HG02981 (cell line): Measurements from ENCODE around the gene MKRN2.
A peak's percentile ranks its signal among the peaks of the same experiment; 100 is the strongest.

ENCODE experiments used
- ATAC-seq: cut with Tn5 transposase; IDR thresholded peaks from one replicate; pipeline ENCODE4 v1.9.1; 2021; ENCODE audit warnings: mild to moderate bottlenecking, moderate library complexity; ENCODE audit not compliant: unreplicated experiment

The MKRN2 gene

DNA sequence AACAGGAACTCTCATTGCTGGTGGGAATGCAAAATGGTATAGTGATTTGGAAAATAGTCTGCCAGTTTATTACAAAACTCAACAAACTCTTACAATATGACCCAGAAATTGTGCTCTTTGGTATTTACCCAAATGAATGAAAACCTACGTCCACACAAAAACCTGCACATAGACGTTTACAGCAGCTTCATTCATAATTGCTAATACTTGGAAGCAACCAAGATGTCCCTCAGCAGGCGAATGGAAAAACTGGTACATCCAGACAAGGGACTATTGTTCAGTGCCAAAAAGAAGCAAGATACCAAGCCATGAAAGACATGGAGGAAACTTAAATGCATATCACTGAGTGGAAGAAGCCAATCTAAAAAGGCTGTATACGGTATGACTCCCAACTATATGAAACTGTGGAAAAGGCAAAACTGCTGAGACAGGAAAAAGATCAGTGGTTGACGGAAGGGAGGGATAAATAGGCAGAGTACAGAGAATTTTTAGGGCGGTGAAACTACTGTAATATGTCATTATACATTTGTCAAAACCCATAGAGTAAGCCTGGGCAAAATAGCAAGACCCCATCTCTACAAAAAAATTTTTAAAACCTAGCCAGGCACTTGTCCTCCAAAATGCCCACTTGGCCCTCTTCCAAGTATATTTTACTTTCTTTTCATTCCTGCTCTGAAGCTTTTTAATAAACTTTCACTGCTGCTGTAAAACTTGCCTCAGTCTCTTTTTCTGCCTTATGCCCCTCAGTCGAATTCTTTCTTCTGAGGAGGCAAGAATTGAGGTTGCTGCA is 6.7 kb upstream of the MKRN2 start:
- no peak for ATAC-seq

DNA sequence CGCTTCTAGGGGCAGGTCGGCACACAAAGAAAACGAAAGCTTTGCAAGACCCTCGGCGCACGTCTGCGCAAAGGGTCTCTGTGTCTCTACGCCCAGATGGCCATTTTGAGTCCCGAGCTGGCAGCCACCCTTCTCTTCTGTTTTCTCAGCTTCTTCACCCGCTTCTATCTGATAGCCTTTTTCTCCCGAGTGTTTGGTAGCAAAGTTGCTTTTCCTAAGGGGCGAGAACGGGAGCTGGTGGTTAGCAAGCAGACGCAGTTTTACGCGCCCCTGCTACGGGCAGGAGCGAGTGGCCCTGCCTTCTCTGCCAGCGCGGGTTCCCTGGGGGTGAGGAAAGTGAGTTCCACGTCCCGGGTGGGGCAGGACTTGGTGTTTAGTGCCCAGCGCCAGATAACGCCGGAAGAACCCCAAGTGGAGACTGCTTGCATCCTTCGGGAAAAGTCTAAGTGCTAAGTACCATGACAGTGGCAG is 2.9 kb upstream of the MKRN2 start:
- no peak for ATAC-seq

DNA sequence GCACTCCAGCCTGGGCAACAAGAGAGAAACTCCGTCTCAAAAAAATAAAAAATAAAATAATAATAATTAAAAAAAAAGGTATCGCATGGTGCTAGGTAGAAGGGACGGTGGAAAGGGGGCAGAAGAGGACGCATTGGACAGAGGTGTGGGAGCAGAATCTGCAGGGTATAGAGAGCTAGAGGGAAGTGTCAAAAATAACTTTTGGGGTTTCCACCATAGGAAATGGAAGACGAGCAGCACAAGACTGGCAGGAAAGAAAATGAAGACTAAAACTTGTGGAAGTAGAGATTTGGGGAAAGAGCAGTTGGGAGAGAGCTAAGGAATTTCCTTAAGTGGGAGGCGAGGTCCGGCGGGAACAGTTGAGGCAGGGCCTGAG is 585 bp upstream of the MKRN2 start:
- no peak for ATAC-seq

DNA sequence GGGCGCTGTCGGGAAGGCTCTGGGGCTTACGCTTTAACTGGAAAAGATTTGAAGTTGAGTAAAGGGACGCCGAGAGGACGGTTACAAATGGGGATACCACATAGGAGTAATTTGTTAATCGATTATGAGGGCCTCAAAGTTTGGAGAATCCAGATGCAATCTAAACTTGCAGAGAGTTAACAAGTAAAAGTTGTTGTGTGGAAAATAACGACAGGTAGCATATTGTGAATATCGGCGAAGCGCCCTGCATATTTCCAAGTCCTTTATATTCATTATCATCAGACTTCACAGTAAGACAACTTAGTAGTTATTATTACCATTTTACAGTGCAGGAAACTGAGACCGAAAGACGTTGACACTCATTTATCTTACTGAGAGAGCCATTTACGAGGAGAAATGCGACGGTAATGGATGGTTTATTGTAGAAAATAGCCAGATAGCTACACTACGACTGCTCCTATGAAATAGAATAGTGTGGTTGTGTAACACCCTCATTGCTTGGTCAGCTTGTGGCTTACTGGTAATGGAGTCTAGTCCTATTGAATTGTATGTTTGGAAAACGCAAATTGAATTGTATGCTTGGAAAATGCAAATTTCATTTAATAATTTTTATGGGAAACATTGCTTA is 700 bp downstream of the MKRN2 start:
- no peak for ATAC-seq

DNA sequence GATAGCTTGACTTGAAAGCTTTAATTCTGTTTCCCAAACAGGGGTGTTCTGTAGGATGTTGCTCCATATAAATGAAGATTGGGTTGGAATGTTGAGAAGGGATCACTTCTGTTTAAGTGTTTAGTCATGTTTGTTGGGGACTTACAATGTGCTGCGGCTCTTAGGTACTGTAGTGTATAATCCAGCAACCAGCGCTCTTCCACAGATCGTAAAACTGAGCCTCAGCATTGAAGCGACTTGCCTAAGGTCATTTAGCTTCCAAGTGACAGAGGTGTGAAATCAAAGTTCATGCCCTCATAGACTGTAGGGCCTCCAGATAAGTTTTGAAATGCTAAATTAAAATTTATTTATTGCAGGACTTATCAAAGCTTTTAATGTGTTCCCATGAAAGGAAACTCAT is 1.8 kb downstream of the MKRN2 start:
- ATAC-seq: no peak

DNA sequence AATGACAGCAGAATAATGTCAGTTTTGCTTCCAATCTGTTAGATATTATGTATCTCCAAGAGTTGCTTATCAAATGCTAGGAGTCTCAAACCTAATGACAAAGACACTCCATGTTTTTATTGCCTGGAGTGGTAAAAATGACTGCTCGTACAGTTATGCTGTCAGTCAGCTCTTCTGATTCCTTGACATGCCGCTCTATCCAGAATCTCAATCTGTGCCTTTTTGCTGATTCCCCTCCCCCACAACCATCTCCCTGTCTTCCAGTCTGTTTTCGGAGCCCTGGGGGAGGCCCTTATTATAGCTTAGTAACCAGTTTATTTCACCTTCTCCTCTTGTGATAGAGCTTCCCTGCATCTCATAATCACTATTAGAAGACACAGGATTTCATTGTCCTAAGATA is 2.6 kb downstream of the MKRN2 start:
- no peak for ATAC-seq

DNA sequence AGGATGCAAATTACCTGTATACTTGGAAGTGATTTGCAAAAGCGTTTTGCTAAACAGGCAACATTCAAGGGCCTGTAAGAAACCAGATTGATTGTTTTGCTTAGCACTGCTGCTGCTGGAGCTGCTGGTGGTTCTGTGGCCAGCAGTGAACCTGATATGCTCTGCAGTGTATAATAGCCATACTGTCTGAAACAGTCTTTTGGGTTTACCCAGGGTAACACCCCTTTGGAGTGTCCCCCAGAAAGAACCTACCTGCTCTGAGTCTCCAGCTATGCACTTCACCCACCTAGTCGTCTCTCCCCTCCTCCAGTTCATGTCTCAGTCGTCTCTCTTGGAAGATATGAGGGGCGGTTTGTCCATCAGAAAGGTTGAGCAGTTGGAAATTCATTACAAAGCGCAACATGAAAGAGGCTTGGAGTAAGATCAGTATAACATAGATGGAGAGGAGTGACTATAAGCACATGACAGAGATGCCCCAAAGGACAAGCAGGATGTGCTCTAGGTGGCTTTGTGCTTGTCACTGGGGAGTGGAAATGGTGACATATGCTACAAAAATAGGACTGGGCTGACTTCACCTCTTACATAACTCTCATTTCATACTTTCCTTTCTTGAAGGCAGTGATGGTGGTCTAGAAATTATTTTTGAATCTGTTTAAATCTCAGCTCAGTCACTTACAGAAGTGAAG is 3.8 kb downstream of the MKRN2 start:
- peak; percentile 38 for ATAC-seq

DNA sequence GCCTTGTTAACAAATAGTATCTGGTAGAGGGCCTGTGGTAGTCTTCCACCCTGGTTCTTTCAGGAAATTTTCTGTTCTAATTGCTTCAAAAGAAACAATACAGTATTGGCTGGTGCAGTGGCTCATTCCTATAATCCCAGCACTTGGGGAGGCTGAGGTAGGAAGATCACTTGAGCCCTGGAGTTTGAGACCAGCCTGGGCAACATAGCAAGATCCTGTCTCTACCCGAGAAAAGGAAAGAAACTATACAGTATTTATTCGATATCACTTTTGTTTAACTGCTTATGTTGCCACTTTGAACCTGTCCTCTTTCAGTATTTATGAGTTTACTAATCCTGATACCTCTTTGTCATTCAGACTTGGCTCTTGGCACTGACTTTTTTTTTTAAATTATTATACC is 4.5 kb downstream of the MKRN2 start:
- ATAC-seq: no peak

DNA sequence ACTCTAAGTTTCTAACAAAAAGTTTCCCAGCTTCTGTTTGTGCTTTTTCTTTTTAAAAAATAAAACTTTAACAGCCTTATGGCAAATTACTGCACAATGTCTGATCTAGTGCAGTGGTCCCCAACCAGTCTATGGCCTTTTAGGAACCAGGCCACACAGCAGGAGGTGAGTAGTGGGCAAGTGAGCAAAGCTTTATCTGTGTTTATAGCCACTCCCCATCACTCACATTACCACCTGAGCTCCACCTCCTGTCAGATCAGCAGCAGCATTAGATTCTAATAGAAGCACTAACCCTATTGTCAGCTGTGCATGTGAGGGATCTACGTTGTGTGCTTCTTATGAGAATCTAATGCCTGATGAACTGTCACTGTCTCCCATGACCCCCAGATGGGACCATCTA is 5.6 kb downstream of the MKRN2 start:
- ATAC-seq: no peak

DNA sequence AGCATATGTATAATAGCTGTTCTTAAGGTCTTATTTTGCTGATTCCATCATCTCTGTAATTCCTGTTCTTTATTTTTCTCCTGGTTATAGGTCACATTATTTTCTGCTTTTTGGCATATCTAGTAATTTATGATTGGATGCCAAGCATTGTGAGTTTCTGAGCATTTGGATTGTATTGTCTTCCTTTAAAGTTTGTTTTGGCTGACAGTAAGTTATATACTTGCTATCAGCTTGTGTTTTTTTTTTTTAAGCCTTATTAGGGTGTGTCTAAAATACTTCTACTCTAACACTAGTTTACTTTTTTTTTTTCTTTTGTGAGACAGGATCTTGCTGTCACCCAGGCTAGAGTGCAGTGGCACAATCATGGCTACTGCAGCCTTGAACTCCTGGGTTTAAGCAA is 10.1 kb downstream of the MKRN2 start:
- ATAC-seq: no peak

DNA sequence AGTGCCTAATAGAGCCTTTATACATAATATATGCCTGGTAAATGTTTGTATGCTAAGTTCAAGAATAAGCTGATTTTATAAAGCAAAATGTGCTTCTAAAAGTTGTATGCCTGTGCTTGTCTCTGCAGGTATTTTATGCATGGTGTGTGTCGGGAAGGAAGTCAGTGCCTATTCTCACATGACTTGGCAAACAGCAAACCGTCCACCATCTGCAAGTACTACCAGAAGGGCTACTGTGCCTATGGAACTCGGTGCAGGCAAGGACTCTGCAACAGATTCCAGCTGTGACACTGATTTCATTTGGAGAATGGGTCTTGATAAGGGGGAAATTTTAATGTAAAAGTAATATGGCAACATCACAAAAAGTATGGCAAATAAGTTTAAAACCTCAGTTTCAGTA is 11.9 kb downstream of the MKRN2 start:
- no peak for ATAC-seq

DNA sequence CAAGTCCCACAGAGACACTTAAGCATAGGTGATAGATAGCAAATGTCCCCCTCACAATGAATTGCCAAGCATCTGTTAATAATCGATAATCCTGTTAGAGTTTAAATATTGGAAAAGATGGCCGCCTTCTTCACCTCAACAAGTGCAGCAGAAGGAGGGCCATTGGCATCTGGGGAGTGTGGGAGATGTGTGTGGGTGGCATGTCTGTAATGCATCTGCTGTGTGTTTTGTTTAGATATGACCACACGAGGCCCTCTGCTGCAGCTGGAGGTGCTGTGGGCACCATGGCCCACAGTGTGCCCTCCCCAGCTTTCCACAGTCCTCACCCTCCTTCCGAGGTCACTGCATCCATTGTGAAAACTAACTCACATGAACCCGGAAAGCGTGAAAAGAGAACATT is 12.9 kb downstream of the MKRN2 start:
- ATAC-seq: no peak

DNA sequence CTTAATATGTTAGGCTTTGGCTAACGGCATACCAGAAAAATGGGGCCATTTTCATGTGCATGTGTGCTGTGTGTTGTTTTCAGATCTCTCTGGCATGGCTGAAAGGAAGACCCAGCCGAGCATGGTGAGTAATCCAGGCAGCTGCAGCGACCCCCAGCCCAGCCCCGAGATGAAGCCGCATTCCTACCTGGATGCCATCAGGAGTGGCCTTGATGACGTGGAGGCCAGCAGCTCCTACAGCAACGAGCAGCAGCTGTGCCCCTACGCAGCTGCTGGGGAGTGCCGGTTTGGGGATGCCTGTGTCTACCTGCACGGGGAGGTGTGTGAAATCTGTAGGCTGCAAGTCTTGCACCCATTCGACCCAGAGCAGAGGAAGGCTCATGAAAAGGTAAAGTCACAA is 15.1 kb downstream of the MKRN2 start:
- ATAC-seq: no peak

DNA sequence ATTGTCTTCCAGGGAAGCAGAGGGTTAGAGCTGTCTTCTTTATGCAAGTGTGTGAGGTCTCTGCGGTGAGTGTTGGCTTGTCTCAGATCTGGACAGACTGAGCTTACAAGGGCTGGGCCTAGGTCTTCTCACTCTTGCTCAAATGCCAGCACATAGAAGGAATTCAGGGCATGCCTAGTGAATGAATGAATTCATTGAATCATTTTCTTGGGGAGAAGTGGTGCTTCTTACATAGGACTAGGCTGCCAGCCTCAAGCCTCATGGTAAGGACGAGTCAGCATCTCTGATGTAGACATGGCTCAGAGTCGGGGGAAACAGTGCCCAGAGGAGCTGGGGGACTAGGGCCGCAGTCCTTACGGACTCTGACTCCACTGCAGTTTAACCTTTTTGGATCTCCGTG is 17.2 kb downstream of the MKRN2 start:
- no peak for ATAC-seq

DNA sequence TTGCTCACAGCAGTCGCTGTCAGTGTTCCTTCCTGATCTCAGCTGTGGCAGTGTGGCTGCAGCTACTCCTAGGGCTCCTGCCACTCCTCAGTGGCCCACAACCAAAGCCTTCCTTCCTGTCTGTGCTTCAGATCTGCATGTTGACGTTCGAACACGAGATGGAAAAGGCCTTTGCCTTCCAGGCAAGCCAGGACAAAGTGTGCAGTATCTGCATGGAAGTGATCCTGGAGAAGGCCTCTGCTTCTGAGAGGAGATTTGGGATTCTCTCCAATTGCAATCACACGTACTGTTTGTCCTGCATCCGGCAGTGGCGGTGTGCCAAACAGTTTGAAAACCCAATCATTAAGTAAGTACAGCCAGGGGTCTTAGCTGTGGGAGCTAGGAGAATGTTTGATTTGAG is 17.8 kb downstream of the MKRN2 start:
- no peak for ATAC-seq

DNA sequence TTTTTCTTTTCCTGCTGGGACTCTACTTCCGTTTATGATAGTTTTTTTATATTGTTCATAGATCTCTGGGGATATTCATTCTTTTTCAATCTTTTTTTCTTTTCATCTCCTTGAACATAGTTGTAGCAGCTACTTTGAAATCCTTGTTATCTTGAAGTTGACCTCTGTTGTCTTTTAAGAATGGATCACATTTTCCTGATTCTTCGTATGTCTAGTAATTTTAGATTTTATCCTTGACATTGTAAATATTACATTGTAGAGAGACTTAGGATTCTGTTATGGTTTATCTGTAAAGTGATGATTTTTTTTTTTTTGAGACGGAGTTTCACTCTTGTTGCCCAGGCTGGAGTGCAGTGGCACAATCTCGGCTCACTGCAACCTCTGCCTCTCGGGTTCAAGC is 20.5 kb downstream of the MKRN2 start:
- ATAC-seq: no peak

DNA sequence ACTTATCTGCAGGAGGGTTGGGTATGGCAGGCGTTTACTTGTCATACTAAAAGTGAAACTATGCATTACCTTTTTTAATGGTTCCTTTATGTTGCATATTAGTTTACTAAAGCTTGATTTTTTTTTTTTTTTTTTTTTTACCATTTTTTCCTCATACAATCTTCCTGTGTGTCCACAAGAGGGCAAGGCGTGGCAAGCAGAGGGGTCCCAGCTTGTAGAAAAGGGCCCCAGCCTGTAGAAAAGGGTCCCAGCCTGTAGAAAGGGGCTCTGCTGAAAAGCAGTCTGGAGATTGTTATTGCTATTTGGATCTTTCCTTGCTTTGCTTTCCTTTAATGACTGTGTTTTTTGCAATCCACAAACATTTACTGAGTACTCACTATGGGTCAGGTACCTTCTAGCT is 21.9 kb downstream of the MKRN2 start:
- ATAC-seq: no peak

DNA sequence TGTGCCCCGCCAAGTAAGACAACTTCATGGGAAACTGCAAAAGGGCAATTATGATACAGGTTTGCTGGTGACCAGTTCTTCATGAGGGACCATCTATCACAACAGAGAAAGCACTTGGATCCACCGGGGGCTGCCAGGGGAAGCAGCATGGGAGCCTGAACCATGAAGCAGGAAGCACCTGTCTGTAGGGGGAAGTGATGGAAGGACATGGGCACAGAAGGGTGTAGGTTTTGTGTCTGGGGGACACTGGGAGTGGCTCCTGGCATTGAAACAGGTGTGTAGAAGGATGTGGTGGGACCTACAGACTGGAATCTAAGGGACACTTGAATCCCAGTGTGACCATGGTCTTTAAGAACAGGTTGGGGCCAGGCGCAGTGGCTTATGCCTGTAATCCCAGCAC is 22.6 kb downstream of the MKRN2 start:
- ATAC-seq: no peak

DNA sequence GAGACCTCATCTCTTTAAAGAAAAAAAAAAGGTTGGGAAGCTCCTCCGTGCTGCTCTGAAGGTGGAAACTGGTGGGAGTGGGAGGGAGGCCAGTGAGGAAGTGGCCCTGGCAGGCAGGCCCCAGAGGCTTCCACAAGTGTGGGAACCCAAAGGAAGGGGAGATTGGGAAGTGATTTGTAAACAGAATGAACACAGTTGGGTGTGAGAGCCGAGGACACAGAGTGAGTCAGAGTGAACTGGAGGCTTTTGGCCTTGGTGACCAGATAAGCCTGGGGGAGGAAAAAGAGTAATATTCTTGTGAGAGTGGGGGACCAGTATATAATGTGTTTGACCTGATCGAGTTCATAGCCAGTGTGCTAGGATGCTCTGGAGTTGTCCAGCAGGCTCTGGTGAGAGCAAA is 23.0 kb downstream of the MKRN2 start:
- no peak for ATAC-seq

DNA sequence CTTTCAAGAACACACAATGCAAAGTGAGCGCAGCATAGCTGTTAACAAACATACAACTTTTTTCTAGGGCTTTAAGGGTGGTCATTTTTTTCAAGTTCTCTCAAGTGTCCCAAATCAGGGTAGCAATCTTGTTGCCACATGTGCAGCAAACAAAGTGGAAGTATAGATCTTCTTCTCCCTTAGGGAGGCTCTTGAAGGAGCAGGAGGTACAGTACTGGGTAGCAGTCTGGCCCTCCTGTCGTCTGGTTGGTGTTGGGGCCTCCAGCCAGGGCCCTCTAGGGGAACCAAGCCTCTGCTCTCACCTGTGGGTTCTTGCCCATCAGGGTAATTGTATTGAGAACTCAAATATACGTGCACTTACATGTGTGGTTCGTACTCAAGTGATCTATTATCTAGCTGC is 25.8 kb downstream of the MKRN2 start:
- no peak for ATAC-seq

DNA sequence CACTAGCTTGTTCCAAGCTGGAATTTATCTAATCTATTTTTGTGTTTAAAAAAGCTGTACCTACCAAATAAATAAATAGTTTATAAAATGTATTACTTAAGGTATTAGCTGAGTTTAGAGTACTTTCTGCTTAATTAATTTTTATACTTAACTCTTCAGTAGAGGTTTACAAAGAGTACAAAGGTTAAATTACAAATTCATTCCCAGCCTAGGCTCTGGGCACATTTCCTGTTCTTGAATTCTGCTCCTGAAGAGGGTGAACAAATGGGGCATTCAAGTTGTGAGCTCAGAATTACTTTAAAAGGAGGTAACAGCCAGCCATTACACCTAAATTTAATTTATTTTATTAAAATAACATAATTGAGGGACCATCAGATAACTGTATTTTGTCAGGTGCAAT is 26.4 kb downstream of the MKRN2 start:
- ATAC-seq: no peak

DNA sequence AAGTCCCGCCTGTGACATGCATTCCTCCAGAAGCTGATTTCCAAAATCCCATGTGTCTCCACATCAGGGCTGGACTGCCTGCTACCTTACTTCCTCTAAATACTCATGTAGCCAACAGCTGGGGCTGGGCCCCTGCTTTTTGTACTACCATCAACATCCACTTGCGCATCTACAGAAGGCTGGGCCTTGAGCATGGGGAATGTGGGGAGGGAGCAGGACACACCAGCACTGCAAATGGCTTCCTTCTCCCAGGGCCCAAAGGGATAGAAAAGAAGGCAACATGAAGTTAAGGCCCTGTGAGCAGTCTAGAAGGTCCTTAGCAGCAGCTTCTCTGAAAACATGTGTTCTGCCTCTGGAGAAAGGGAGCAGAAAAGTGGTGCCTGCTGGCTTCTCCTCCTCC is 27.2 kb downstream of the MKRN2 start:
- ATAC-seq: no peak
